IMR-90 (cell line): ENCODE measurements around the gene KLF17. TPM values are rescaled to one million over a fixed set of nuclear protein-coding genes. Genes with fewer than 3 reads are reported as not detected.

Experiments
- ATAC-seq: fragments of 200-7000 bp; cut with Tn5 transposase; 2 replicates; pipeline ENCODE4 v1.9.1; 2020; ENCODE audit warnings: low read depth, mild to moderate bottlenecking, moderate library complexity
- BruUV-seq: library from RNA; stranded (reverse); fragments of 400-500 nt; replicated peaks from 2 replicates; lab custom pipeline; 2021; lab: Mats Ljungman, UMichigan
- CTCF ChIA-PET: fragments of 300-600 bp; formaldehyde crosslinking; extraction: SDS; loops from one replicate; lab custom pipeline; 2021; ENCODE audit warnings: antibody characterized with exemption; lab: Yijun Ruan, JAX
- POLR2A ChIA-PET: fragments of 300-600 bp; sonication (Branson Sonifier 250); formaldehyde crosslinking; loops from one replicate; lab custom pipeline; 2022; ENCODE audit warnings: antibody characterized with exemption; ENCODE audit not compliant: unreplicated experiment; lab: Charles Lee
- DNase-seq: peaks from one replicate; pipeline ENCODE4 v3.0.0; 2013
- H2AFZ ChIP-seq: replicated peaks from 2 replicates; pipeline ENCODE3; 2013; ENCODE audit warnings: low read length, mild to moderate bottlenecking; ENCODE audit not compliant: poor library complexity
- H2AK5ac ChIP-seq: 2 replicates; pipeline ENCODE4 v1.6.1; 2013; ENCODE audit warnings: low read depth, low read length, inconsistent platforms
- H2AK9ac ChIP-seq: replicated peaks from 2 replicates; pipeline ENCODE3; 2013; ENCODE audit warnings: mild to moderate bottlenecking, low read depth, low read length, moderate library complexity; ENCODE audit not compliant: poor library complexity
- H2BK120ac ChIP-seq: 2 replicates; pipeline ENCODE4 v1.6.1; 2013; ENCODE audit warnings: low read depth, low read length, inconsistent platforms
- H2BK15ac ChIP-seq: 3 replicates; pipeline ENCODE4 v1.6.1; 2013; ENCODE audit warnings: low read depth, low read length, inconsistent platforms
- H2BK20ac ChIP-seq: 2 replicates; pipeline ENCODE4 v1.6.1; 2013; ENCODE audit warnings: low read depth, mild to moderate bottlenecking, inconsistent platforms, low read length, moderate library complexity
- H2BK5ac ChIP-seq: 2 replicates; pipeline ENCODE4 v1.6.1; 2013; ENCODE audit warnings: mild to moderate bottlenecking, low read depth, low read length, inconsistent platforms; ENCODE audit not compliant: poor library complexity, severe bottlenecking
- H3K14ac ChIP-seq: replicated peaks from 2 replicates; pipeline ENCODE4 v1.6.1; 2013; ENCODE audit warnings: low read depth, low read length, inconsistent platforms
- H3K18ac ChIP-seq: 2 replicates; pipeline ENCODE4 v1.6.1; 2013; ENCODE audit warnings: low read depth, low read length, control low read depth
- H3K23ac ChIP-seq: 2 replicates; pipeline ENCODE4 v1.6.1; 2013; ENCODE audit warnings: low read depth, low read length, inconsistent platforms
- H3K27ac ChIP-seq: 2 replicates; pipeline ENCODE4 v1.5.1; 2013; ENCODE audit warnings: mild to moderate bottlenecking, control low read depth, low read length; ENCODE audit not compliant: insufficient read depth
- H3K27me3 ChIP-seq: 2 replicates; pipeline ENCODE4 v1.6.1; 2013; ENCODE audit warnings: low read length; ENCODE audit not compliant: control insufficient read depth, insufficient read depth
- H3K36me3 ChIP-seq: 2 replicates; pipeline ENCODE4 v1.6.1; 2013; ENCODE audit warnings: low read length, mixed read lengths; ENCODE audit not compliant: control insufficient read depth, insufficient read depth
- H3K4ac ChIP-seq: 2 replicates; pipeline ENCODE4 v1.6.1; 2013; ENCODE audit warnings: low read depth, low read length, inconsistent platforms
- H3K4me1 ChIP-seq: 2 replicates; pipeline ENCODE4 v1.6.1; 2013; ENCODE audit warnings: low read length, mixed read lengths; ENCODE audit not compliant: control insufficient read depth, insufficient read depth
- H3K4me2 ChIP-seq: 2 replicates; pipeline ENCODE4 v1.6.1; 2013; ENCODE audit warnings: low read depth, mild to moderate bottlenecking, control low read depth, low read length, moderate library complexity
- H3K4me3 ChIP-seq: 2 replicates; pipeline ENCODE4 v1.5.1; 2013; ENCODE audit warnings: low read depth, mild to moderate bottlenecking, control low read depth, low read length, moderate library complexity; ENCODE audit not compliant: insufficient read depth
- H3K56ac ChIP-seq: 2 replicates; pipeline ENCODE4 v1.6.1; 2013; ENCODE audit warnings: low read length, inconsistent platforms; ENCODE audit not compliant: insufficient read depth; ENCODE audit errors: extremely low read depth
- H3K79me1 ChIP-seq, 2 experiments: 2 replicates each; pipeline ENCODE4 v1.6.1; 2013; ENCODE audit warnings: low read length in 2 of 2, inconsistent platforms in 1 of 2, low read depth in 1 of 2
- H3K9ac ChIP-seq: 2 replicates; pipeline ENCODE4 v1.6.1; 2013; ENCODE audit warnings: low read depth, low read length, control low read depth
- H3K9me1 ChIP-seq: 2 replicates; pipeline ENCODE4 v1.6.1; 2013; ENCODE audit warnings: low read length, inconsistent platforms; ENCODE audit not compliant: insufficient read depth
- H3K9me3 ChIP-seq: 2 replicates; pipeline ENCODE4 v1.6.1; 2013; ENCODE audit warnings: low read length; ENCODE audit not compliant: control insufficient read depth, insufficient read depth
- H4K20me1 ChIP-seq: 2 replicates; pipeline ENCODE4 v1.6.1; 2013; ENCODE audit warnings: low read length, inconsistent platforms; ENCODE audit not compliant: insufficient read depth
- H4K5ac ChIP-seq: 2 replicates; pipeline ENCODE4 v1.6.1; 2013; ENCODE audit warnings: mild to moderate bottlenecking, low read depth, low read length, control low read depth
- H4K8ac ChIP-seq, 2 experiments: 2 replicates each; pipeline ENCODE4 v1.6.1; 2013; ENCODE audit warnings: low read depth in 2 of 2, low read length in 2 of 2, control low read depth in 1 of 2, inconsistent platforms in 1 of 2
- H4K91ac ChIP-seq: 2 replicates; pipeline ENCODE4 v1.6.1; 2013; ENCODE audit warnings: low read depth, low read length, inconsistent platforms; ENCODE audit not compliant: insufficient read depth
- BHLHE40 ChIP-seq: fragments of 150-350 bp; IDR thresholded peaks from 2 replicates; pipeline ENCODE4 v1.6.1; 2016; ENCODE audit warnings: mild to moderate bottlenecking, low read depth, low read length
- CEBPB ChIP-seq: IDR thresholded peaks from 2 replicates; pipeline ENCODE4 v1.6.1; 2012; ENCODE audit warnings: low read depth, low read length, improper control_type of control experiment
- CHD1 ChIP-seq: IDR thresholded peaks from 2 replicates; pipeline ENCODE4 v1.6.1; 2012; ENCODE audit warnings: low read depth, low read length, improper control_type of control experiment
- ELK1 ChIP-seq: fragments of 150-350 bp; IDR thresholded peaks from 2 replicates; pipeline ENCODE4 v1.6.1; 2016; ENCODE audit warnings: low read depth, mild to moderate bottlenecking, low read length, moderate library complexity, borderline replicate concordance
- FOS ChIP-seq: fragments of 150-350 bp; IDR thresholded peaks from 2 replicates; pipeline ENCODE4 v1.6.1; 2016; ENCODE audit warnings: low read depth, low read length
- MAFK ChIP-seq: IDR thresholded peaks from 2 replicates; pipeline ENCODE4 v1.6.1; 2012; ENCODE audit warnings: low read depth, low read length, improper control_type of control experiment
- MAZ ChIP-seq: IDR thresholded peaks from 2 replicates; pipeline ENCODE4 v1.6.1; 2012; ENCODE audit warnings: low read depth, mild to moderate bottlenecking, low read length, improper control_type of control experiment, moderate library complexity, borderline replicate concordance
- MXI1 ChIP-seq: IDR thresholded peaks from 2 replicates; pipeline ENCODE4 v1.6.1; 2012; ENCODE audit warnings: low read depth, mild to moderate bottlenecking, low read length, moderate library complexity, borderline replicate concordance
- NFE2L2 ChIP-seq: fragments of 150-350 bp; IDR thresholded peaks from 2 replicates; pipeline ENCODE4 v1.6.1; 2016; ENCODE audit warnings: low read depth, mild to moderate bottlenecking, low read length
- POLR2A ChIP-seq: IDR thresholded peaks from 2 replicates; pipeline ENCODE4 v1.6.1; 2012; ENCODE audit warnings: mild to moderate bottlenecking, low read depth, low read length
- RAD21 ChIP-seq: IDR thresholded peaks from 2 replicates; pipeline ENCODE4 v1.6.1; 2012; ENCODE audit warnings: low read length, improper control_type of control experiment
- RCOR1 ChIP-seq: IDR thresholded peaks from 2 replicates; pipeline ENCODE4 v1.6.1; 2012; ENCODE audit warnings: mild to moderate bottlenecking, low read length, improper control_type of control experiment; ENCODE audit not compliant: insufficient replicate concordance
- RFX5 ChIP-seq: IDR thresholded peaks from 2 replicates; pipeline ENCODE4 v1.8.0; 2012; ENCODE audit warnings: low read depth, mild to moderate bottlenecking, low read length, moderate library complexity
- SMC3 ChIP-seq: fragments of 150-350 bp; IDR thresholded peaks from 2 replicates; pipeline ENCODE4 v1.6.1; 2016; ENCODE audit warnings: low read depth, mild to moderate bottlenecking, antibody characterized with exemption, low read length, moderate library complexity
- WGBS, 2 experiments: methylation state at CpG; one replicate each; pipeline versions ENCODE4 v1.1.5 to v1.1.7; 2013; ENCODE audit warnings: missing lambda C conversion rate in 2 of 2; ENCODE audit not compliant: insufficient read length in 1 of 2; ENCODE audit errors: extremely low coverage in 2 of 2; 5-methylcytosine and 5-hydroxymethylcytosine counted together
- dilution Hi-C: fragments of 300-500 bp; cut with HindIII; formaldehyde crosslinking; loops from one replicate; pipeline ENCODE4 v1.14.3; 2018; ENCODE audit warnings: low sequenced_read_pairs; ENCODE audit not compliant: unreplicated experiment
- in situ Hi-C: fragments of 300-500 bp; cut with MboI; formaldehyde crosslinking; loops from 3 replicates; pipeline ENCODE4 v1.14.3; 2019; ENCODE audit warnings: low sequenced_read_pairs, inconsistent platforms, mixed read lengths
- intact Hi-C: fragments of 100-400 bp; cut with micrococcal nuclease; formaldehyde crosslinking; loops from 2 replicates; pipeline ENCODE4 v1.10.0; 2022
- polyA plus RNA-seq, 3 experiments: library from polyadenylated mRNA; depleted of rRNA; stranded (reverse); fragments of >200 nt; gene quantifications; 2 replicates each; pipeline ENCODE4 v1.2.3, GENCODE V29; 2012; ENCODE audit warnings: low replicate concordance in 1 of 3
- total RNA-seq: library from RNA; depleted of rRNA; stranded (reverse); fragments of >200 nt; gene quantifications from 2 replicates; pipeline ENCODE4 v1.2.3, GENCODE V29; 2012
- TF ChIP-seq, protein P1 (sequence below): fragments of 150-350 bp; IDR thresholded peaks from 2 replicates; pipeline ENCODE4 v1.6.1; 2017; ENCODE audit warnings: mild to moderate bottlenecking, antibody characterized with exemption, low read length, low read depth
- TF ChIP-seq, protein P2 (sequence below): conservative IDR thresholded peaks from 2 replicates; pipeline ENCODE4 v1.5.1; 2012; ENCODE audit warnings: mild to moderate bottlenecking, low read depth, low read length, improper control_type of control experiment

KLF17 gene
- total and polyA plus RNA-seq, 2 of the 4 experiments (the other 2 are of a cell fraction), result 0.17 to 0.36 TPM

- Histone ChIP-seq H3K4me2 (no peak overlapping the region), H2BK120ac (no peak overlapping the region), H2AK9ac (no peak overlapping the region), H3K79me1 (no peaks in the 10 kb centered on the region), H3K9me1 (no peaks in the 10 kb centered on the region), H3K23ac (no peak overlapping the region), H3K9me3 (no peaks in the 10 kb centered on the region), H3K18ac (no peak overlapping the region), H3K9ac (no peak overlapping the region), H2BK5ac (no peak overlapping the region), H2BK15ac (no peak overlapping the region), H3K4ac (no peak overlapping the region), H3K4me1 (no peaks in the 10 kb centered on the region), H4K20me1 (no peaks in the 10 kb centered on the region), H3K4me3 (no peak overlapping the region), H3K36me3 (no peaks in the 10 kb centered on the region), H4K8ac (no peak overlapping the region), H2BK20ac (no peak overlapping the region), H3K56ac (no peak overlapping the region), H3K27me3 (peaks cover 5% of the 10 kb centered on the region), H2AK5ac (no peak overlapping the region), H4K5ac (no peak overlapping the region), H2AFZ (no peak overlapping the region), H3K27ac (no peak overlapping the region), H3K14ac (no peak overlapping the region), H4K91ac (no peak overlapping the region)
- in situ Hi-C loops, result no loop called here
- no CpG with 5 or more reads among the region's 1 CpG for WGBS, 2 experiments
- DNase-seq (no peak), ATAC-seq (no peak)
- BruUV-seq, result no TSS peak
- CTCF ChIA-PET, result no interaction called here
- dilution Hi-C loops, result no loop called here
- TF ChIP-seq CEBPB (no peak), POLR2A (no peak), MAZ (no peak), RCOR1 (no peak), RAD21 (no peak), RFX5 (no peak), MAFK (no peak), MXI1 (no peak), NFE2L2 (no peak), FOS (no peak), ELK1 (no peak), BHLHE40 (no peak), SMC3 (no peak), CHD1 (no peak)
- TF ChIP-seq, protein P1, sequence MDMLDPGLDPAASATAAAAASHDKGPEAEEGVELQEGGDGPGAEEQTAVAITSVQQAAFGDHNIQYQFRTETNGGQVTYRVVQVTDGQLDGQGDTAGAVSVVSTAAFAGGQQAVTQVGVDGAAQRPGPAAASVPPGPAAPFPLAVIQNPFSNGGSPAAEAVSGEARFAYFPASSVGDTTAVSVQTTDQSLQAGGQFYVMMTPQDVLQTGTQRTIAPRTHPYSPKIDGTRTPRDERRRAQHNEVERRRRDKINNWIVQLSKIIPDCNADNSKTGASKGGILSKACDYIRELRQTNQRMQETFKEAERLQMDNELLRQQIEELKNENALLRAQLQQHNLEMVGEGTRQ, result no peak
- TF ChIP-seq, protein P2, sequence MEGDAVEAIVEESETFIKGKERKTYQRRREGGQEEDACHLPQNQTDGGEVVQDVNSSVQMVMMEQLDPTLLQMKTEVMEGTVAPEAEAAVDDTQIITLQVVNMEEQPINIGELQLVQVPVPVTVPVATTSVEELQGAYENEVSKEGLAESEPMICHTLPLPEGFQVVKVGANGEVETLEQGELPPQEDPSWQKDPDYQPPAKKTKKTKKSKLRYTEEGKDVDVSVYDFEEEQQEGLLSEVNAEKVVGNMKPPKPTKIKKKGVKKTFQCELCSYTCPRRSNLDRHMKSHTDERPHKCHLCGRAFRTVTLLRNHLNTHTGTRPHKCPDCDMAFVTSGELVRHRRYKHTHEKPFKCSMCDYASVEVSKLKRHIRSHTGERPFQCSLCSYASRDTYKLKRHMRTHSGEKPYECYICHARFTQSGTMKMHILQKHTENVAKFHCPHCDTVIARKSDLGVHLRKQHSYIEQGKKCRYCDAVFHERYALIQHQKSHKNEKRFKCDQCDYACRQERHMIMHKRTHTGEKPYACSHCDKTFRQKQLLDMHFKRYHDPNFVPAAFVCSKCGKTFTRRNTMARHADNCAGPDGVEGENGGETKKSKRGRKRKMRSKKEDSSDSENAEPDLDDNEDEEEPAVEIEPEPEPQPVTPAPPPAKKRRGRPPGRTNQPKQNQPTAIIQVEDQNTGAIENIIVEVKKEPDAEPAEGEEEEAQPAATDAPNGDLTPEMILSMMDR, result no peak
- intact Hi-C loops, result no loop called here
- POLR2A ChIA-PET, result interaction anchor here (0.7 kb wide), 1 partner anchor 18 kb away, joined by 4 read pairs; no protein-coding TSS in a partner anchor
These were observed 33.2 kb downstream of the KLF17 start for GRCh38 chr1:44151808-44152207.
